ENCODE results near the gene SECTM1. TPM values are rescaled to one million over a fixed set of nuclear protein-coding genes. Genes with fewer than 3 reads are reported as not detected.

Gene SECTM1
- polyA plus RNA-seq, 1 experiment: 34.4 TPM

- POLR2A ChIA-PET: no interaction called here
- Histone ChIP-seq H3K4me3 (ENCODE audit: low read depth, low read length) (no peak overlapping the region), H3K27me3 (ENCODE audit: control insufficient read depth, insufficient read depth, low read length) (no peaks in the 10 kb centered on the region), H3K36me3 (ENCODE audit: control insufficient read depth, insufficient read depth, low read length) (no peaks in the 10 kb centered on the region)
- TF ChIP-seq CTCF (IDR thresholded peaks at IDR 0.05; ENCODE audit: insufficient read depth, low read depth, low read length): no peak
- no peak for DNase-seq (ENCODE audit: low read depth)
- CTCF ChIA-PET: interaction anchor here (0.9 to 1.9 kb wide), 5 partner anchors 13 to 100 kb away, joined by 3 to 5 read pairs (median 4); partner anchors contain the start of gene CD7
Observed at GRCh38 chr17:82304826-82305726, 28.5 kb downstream of the SECTM1 start.

- no peak for DNase-seq (ENCODE audit: low read depth)
- no peak for TF ChIP-seq CTCF (IDR thresholded peaks at IDR 0.05; ENCODE audit: insufficient read depth, low read depth, low read length)
- H3K27me3 ChIP-seq (ENCODE audit: control insufficient read depth, insufficient read depth, low read length): no peaks in the 10 kb centered on the region
- ChIA-PET POLR2A (no interaction called here), CTCF (interaction anchor here (1.1 to 2.1 kb wide), 6 partner anchors 14 to 99 kb away, joined by 3 to 8 read pairs (median 4); partner anchors contain the start of gene CD7)
- H3K36me3 ChIP-seq (ENCODE audit: control insufficient read depth, insufficient read depth, low read length): no peaks in the 10 kb centered on the region
- no peak overlapping the region for H3K4me3 ChIP-seq (ENCODE audit: low read depth, low read length)
Observed at GRCh38 chr17:82303944-82304808, 29.4 kb downstream of the SECTM1 start.

GRCh38 chr17:82302991-82303943 lies 30.3 kb downstream of the SECTM1 start:
- POLR2A ChIA-PET: no interaction called here
- no peak for DNase-seq (ENCODE audit: low read depth)
- TF ChIP-seq CTCF (IDR thresholded peaks at IDR 0.05; ENCODE audit: insufficient read depth, low read depth, low read length): no peak
- H3K4me3 ChIP-seq (ENCODE audit: low read depth, low read length): no peak overlapping the region
- CTCF ChIA-PET: interaction anchor here (0.6 to 2.1 kb wide), 3 partner anchors 18 to 236 kb away, joined by 3 to 8 read pairs (median 4); no protein-coding TSS in a partner anchor
- no peaks in the 10 kb centered on the region for H3K27me3 ChIP-seq (ENCODE audit: control insufficient read depth, insufficient read depth, low read length)
- no peaks in the 10 kb centered on the region for H3K36me3 ChIP-seq (ENCODE audit: control insufficient read depth, insufficient read depth, low read length)

GRCh38 chr17:82302568-82302963 lies 31.0 kb downstream of the SECTM1 start:
- H3K36me3 ChIP-seq (ENCODE audit: control insufficient read depth, insufficient read depth, low read length): no peaks in the 10 kb centered on the region
- no peaks in the 10 kb centered on the region for H3K27me3 ChIP-seq (ENCODE audit: control insufficient read depth, insufficient read depth, low read length)
- ChIA-PET CTCF (interaction anchor here (1.6 to 2.4 kb wide), 3 partner anchors 19 to 31 kb away, joined by 4 to 9 read pairs (median 8); partner anchors contain the start of gene SECTM1), POLR2A (no interaction called here)
- TF ChIP-seq CTCF (IDR thresholded peaks at IDR 0.05; ENCODE audit: insufficient read depth, low read depth, low read length): no peak
- DNase-seq (ENCODE audit: low read depth): no peak
- no peak overlapping the region for H3K4me3 ChIP-seq (ENCODE audit: low read depth, low read length)

Data from BJ (cell line).